NT2/D1 (cell line): Measurements from ENCODE around the gene RRM2.
"Not testable (repeated sequence)": the region's sequence is repeated elsewhere in the genome, so short reads cannot be mapped to it uniquely, and the experiment has no call there.

Experiments used
- DNase-seq: peaks from one replicate; pipeline ENCODE4 v3.0.0-alpha.2; 2011; ENCODE audit warnings: low read depth, low spot score
- H3K27me3 ChIP-seq: 2 replicates; pipeline ENCODE4 v1.6.0; 2011; ENCODE audit warnings: mild to moderate bottlenecking; ENCODE audit not compliant: insufficient read length, insufficient read depth
- H3K36me3 ChIP-seq: 2 replicates; pipeline ENCODE4 v1.6.1; 2011; ENCODE audit warnings: mild to moderate bottlenecking, low read length, mixed read lengths; ENCODE audit not compliant: insufficient read depth, insufficient read length
- H3K4me1 ChIP-seq: 2 replicates; pipeline ENCODE4 v1.5.1; 2011; ENCODE audit not compliant: insufficient read depth, insufficient read length
- H3K4me3 ChIP-seq: 2 replicates; pipeline ENCODE4 v1.5.1; 2011; ENCODE audit warnings: low read depth; ENCODE audit not compliant: insufficient read length
- H3K9ac ChIP-seq: 2 replicates; pipeline ENCODE4 v1.6.0; 2011; ENCODE audit warnings: low read depth; ENCODE audit not compliant: insufficient read length
- H3K9me3 ChIP-seq: 2 replicates; pipeline ENCODE4 v1.5.1; 2011; ENCODE audit warnings: mild to moderate bottlenecking, low read length; ENCODE audit not compliant: insufficient read depth
- SUZ12 ChIP-seq: IDR thresholded peaks from 2 replicates; pipeline ENCODE4 v1.6.1; 2011; ENCODE audit not compliant: insufficient read length, insufficient read depth; ENCODE audit errors: extremely low read depth
- YY1 ChIP-seq: IDR thresholded peaks from 2 replicates; pipeline ENCODE4 v1.6.1; 2011; ENCODE audit not compliant: insufficient read length, insufficient read depth
- ZNF274 ChIP-seq: IDR thresholded peaks from 2 replicates; pipeline ENCODE4 v1.6.1; 2011; ENCODE audit warnings: mild to moderate bottlenecking, low read depth, low read length

The RRM2 gene

DNA sequence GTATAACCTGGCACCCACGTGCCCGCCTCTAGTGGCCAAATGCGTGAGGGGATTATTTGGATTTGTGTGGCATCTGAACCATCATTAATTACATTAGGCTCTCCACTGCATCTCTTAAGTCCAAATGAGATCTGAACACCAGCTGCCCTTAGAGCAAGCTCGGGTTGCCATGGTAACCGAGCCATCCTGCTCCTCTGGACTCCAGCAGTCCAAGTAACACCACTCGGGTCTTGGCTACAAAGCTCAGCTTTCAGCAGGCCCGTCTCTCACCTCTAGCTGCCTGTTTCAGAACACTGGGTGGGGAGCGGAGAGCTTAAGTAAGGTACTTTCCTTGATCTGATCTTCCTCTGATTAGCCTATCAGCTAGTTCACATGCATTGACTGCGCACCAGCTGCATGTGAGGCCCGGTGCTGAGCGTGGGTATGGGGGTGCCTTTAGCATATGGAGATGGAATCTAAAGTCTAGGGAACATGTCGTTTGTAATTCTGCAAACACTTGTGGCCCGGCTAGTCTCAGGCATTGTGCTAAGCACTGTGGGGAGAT, 28.2 kb upstream of the RRM2 start:
- no peaks in the 10 kb centered on the region for H3K36me3 ChIP-seq
- no peaks in the 10 kb centered on the region for H3K27me3 ChIP-seq
- H3K4me3 ChIP-seq: no peak overlapping the region
- no peak for TF ChIP-seq ZNF274
- TF ChIP-seq YY1: no peak
- TF ChIP-seq SUZ12: no peak
- no peak for DNase-seq
- peaks cover 2% of the 10 kb centered on the region for H3K4me1 ChIP-seq
- no peaks in the 10 kb centered on the region; the same call in 1 of the 2 replicates for H3K9me3 ChIP-seq
- no peak overlapping the region for H3K9ac ChIP-seq

GRCh38 chr2:10095175-10095574, 27.4 kb upstream of the RRM2 start:
- no peak for DNase-seq
- Histone ChIP-seq H3K9me3 (no peaks in the 10 kb centered on the region; the same call in 1 of the 2 replicates), H3K9ac (no peak overlapping the region), H3K4me3 (no peak overlapping the region), H3K4me1 (peaks cover 2% of the 10 kb centered on the region), H3K36me3 (no peaks in the 10 kb centered on the region), H3K27me3 (no peaks in the 10 kb centered on the region)
- TF ChIP-seq SUZ12 (no peak), ZNF274 (no peak), YY1 (no peak)

GRCh38 chr2:10096641-10097040, 25.9 kb upstream of the RRM2 start:
- H3K4me1 ChIP-seq: peaks cover 2% of the 10 kb centered on the region
- H3K9ac ChIP-seq: no peak overlapping the region
- no peak overlapping the region for H3K4me3 ChIP-seq
- H3K36me3 ChIP-seq: no peaks in the 10 kb centered on the region
- TF ChIP-seq YY1: no peak
- TF ChIP-seq ZNF274: no peak
- TF ChIP-seq SUZ12: no peak
- no peak for DNase-seq
- H3K9me3 ChIP-seq: no peaks in the 10 kb centered on the region; the same call in 1 of the 2 replicates
- no peaks in the 10 kb centered on the region for H3K27me3 ChIP-seq

DNA sequence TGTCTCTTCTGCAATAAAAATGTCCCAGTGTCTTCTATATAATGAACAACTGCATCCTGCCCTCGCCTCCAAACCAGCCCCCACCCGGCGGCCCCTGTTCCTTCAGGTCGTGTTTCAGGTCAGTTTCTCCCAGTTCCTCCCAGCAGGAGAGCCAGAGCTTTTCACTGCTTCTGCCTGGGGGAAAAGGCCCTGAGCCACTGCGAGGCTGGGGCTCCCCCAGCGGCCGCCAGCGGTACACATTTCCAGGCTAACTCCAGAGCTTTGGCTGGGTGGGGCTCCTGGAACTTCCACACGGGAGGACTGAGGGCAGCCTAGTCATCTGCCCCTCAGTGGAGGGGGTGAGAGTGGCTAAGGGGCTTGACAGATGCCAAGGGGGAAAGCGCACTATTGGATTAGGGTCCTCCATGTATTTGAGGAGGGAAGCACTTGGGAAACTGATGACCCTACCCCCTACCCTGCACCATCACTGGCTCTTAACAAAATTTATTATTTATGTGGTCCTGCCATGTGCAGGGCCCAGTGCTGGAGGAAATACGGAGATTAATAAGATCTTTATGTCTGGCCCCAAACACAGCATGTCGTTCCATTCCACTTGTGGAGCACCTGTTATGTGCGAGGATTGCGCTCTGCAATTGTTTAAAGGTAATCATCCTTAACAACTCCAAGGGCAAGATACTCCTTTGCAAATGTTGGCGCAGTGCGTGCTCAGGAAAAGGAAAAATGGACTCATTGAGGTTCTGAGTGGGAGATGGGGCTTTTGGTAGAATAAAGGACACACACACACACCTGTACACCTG, 25.0 kb upstream of the RRM2 start:
- Histone ChIP-seq H3K4me3 (no peak overlapping the region), H3K27me3 (no peaks in the 10 kb centered on the region), H3K9ac (no peak overlapping the region), H3K36me3 (no peaks in the 10 kb centered on the region), H3K4me1 (peaks cover 2% of the 10 kb centered on the region), H3K9me3 (no peaks in the 10 kb centered on the region)
- DNase-seq: peak; percentile 69
- TF ChIP-seq ZNF274 (no peak), SUZ12 (no peak), YY1 (no peak)

DNA sequence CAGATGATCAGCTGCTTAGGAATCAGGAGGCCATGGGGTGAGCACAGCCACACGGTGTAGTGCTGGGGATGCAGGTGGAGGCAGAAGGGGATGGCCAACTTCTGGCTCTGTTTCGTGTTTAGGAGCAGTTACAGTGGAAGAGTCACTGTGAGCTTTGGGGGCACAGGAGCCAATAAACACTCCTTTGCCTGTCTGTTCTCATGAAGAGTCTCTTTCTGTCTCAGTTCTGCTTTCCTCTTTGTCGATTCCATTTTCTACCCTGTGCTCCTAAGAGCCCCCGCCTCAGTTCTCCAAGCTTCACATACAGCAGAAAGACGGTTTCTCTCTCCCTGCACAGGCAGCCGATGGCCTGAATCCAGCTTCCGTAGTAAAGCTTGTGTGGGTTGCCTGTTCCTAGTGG, 21.0 kb upstream of the RRM2 start:
- Histone ChIP-seq H3K9ac (no peak overlapping the region), H3K36me3 (no peaks in the 10 kb centered on the region), H3K9me3 (peaks cover 10% of the 10 kb centered on the region; the same call in 1 of the 2 replicates), H3K4me3 (no peak overlapping the region), H3K27me3 (no peaks in the 10 kb centered on the region), H3K4me1 (peaks cover 2% of the 10 kb centered on the region)
- DNase-seq: no peak
- TF ChIP-seq YY1: no peak
- no peak for TF ChIP-seq ZNF274
- TF ChIP-seq SUZ12: no peak

DNA sequence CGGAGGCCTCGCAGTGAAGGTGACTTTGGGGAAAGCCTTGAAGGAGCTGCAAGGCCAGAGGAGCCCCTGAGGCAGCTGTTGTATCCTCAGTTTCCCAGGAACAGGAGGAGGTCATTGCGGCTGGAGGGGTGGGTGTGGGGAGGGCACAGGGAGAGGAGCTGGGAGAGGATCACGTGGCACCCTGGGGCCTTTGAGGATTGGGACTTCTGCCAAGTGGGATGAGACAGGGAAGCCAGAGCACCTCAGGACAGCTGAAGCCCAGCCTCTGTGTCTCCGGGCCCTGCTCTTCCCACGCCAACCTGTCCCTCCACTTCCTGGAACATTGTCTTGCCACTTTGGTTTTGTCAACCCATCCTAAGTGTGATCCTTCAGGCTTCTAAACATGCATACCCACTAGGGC, 19.4 kb upstream of the RRM2 start:
- Histone ChIP-seq H3K9ac (no peak overlapping the region), H3K27me3 (no peaks in the 10 kb centered on the region), H3K4me1 (no peaks in the 10 kb centered on the region), H3K36me3 (no peaks in the 10 kb centered on the region), H3K9me3 (peaks cover 15% of the 10 kb centered on the region; the same call in 1 of the 2 replicates), H3K4me3 (no peak overlapping the region)
- DNase-seq: no peak
- TF ChIP-seq ZNF274: no peak
- TF ChIP-seq SUZ12: no peak
- TF ChIP-seq YY1: no peak

GRCh38 chr2:10104906-10105305, 17.6 kb upstream of the RRM2 start:
- H3K4me3 ChIP-seq, H3K27me3 ChIP-seq, H3K9ac ChIP-seq, H3K4me1 ChIP-seq, H3K36me3 ChIP-seq, DNase-seq: not testable (repeated sequence)
- peaks cover 15% of the 10 kb centered on the region; the same call in 1 of the 2 replicates for H3K9me3 ChIP-seq
